Body of pancreas (tissue), 4 donors: ENCODE data around the gene P3H3. TPM values are rescaled to one million over a fixed set of nuclear protein-coding genes. Genes with fewer than 3 reads are reported as not detected.

ENCODE experiments used
- ATAC-seq: fragments of 150-250 bp; one replicate; pipeline ENCODE4 v1.9.1; 2016
- DNase-seq, 4 donors: peaks; one replicate each; pipeline ENCODE4 v3.0.0-alpha.2; 2019
- H3K27ac ChIP-seq, 4 donors: fragments of 200-600 bp; sonication (generic); 1 replicate in 3 of 4; 2 replicates in 1 of 4; pipeline versions ENCODE4 v1.5.1 to v1.6.1; 2016 to 2019; ENCODE audit warnings: mild to moderate bottlenecking in 1 of 4, mixed read lengths in 1 of 4, moderate library complexity in 1 of 4
- H3K27me3 ChIP-seq, 2 donors: fragments of 200-600 bp; sonication (generic); one replicate each; pipeline ENCODE4 v1.6.0; 2016; ENCODE audit warnings: mild to moderate bottlenecking in 1 of 2
- H3K36me3 ChIP-seq, 2 donors: fragments of 200-600 bp; sonication (generic); replicated peaks in 1 of 2; 2 replicates each; pipeline ENCODE4 v1.5.1; 2016; ENCODE audit warnings: low read depth in 2 of 2; ENCODE audit not compliant: insufficient read depth in 1 of 2
- H3K4me1 ChIP-seq: fragments of 200-600 bp; sonication (generic); one replicate; pipeline ENCODE4 v1.6.0; 2016
- H3K4me3 ChIP-seq, 2 donors: fragments of 200-600 bp; sonication (generic); 1 replicate in 1 of 2; 2 replicates in 1 of 2; pipeline ENCODE4 v1.5.1; 2016 to 2019
- H3K9me3 ChIP-seq, 3 donors: fragments of 200-600 bp; sonication (generic); 1 replicate in 2 of 3; 2 replicates in 1 of 3; pipeline ENCODE4 v1.5.1; 2016
- CTCF ChIP-seq, 7 experiments: fragments of 450-650 bp in 4 of 7; fragments of 200-600 bp in 3 of 7; sonication (generic) in 3 of 7; IDR thresholded peaks; one replicate each; pipeline ENCODE4 v1.5.1; 2016 to 2019; ENCODE audit warnings: antibody characterized with exemption in 7 of 7
- POLR2A ChIP-seq, 3 donors: fragments of 450-650 bp; IDR thresholded peaks; one replicate each; pipeline ENCODE4 v1.6.1; 2016; ENCODE audit warnings: antibody characterized with exemption in 3 of 3, mild to moderate bottlenecking in 2 of 3
- WGBS, 2 donors: methylation state at CpG; one replicate each; pipeline ENCODE4 v1.1.5; 2017; 5-methylcytosine and 5-hydroxymethylcytosine counted together
- intact Hi-C: fragments of 100-400 bp; cut with DNase I; formaldehyde crosslinking; loops from one replicate; pipeline ENCODE4 v1.15.1; 2023
- total RNA-seq, 2 donors: library from RNA; depleted of rRNA; stranded (reverse); fragments of >200 nt; gene quantifications; one replicate each; pipeline ENCODE4 v1.1.0, GENCODE V29; 2016

The P3H3 gene
- total RNA-seq, 2 donors from 2014 or later = 17.6 to 43.2 TPM

GRCh38 chr12:6834873-6835272 is 6.7 kb downstream of the P3H3 start:
- intact Hi-C loops = loop anchor here (5.0 kb wide), 1 partner anchor 88 kb away; no protein-coding TSS in a partner anchor
- no peak for DNase-seq
- Histone ChIP-seq H3K36me3 (no peaks in the 10 kb centered on the region), H3K27me3 (no peaks in the 10 kb centered on the region), H3K9me3 (no peaks in the 10 kb centered on the region), H3K27ac (no peak overlapping the region), H3K4me3 (no peak overlapping the region), H3K4me1 (peaks cover 5% of the 10 kb centered on the region)
- ATAC-seq = no peak
- TF ChIP-seq POLR2A (IDR thresholded peaks at IDR 0.05) (no peak), CTCF (IDR thresholded peaks at IDR 0.05) (no peak)
- WGBS, 2 donors = 52 to 77% methylated on average over 3 to 5 of the region's 5 CpGs

- Histone ChIP-seq H3K27ac (no peak overlapping the region), H3K36me3 (no peaks in the 10 kb centered on the region), H3K27me3 (no peaks in the 10 kb centered on the region), H3K4me3 (no peak overlapping the region), H3K9me3 (no peaks in the 10 kb centered on the region), H3K4me1 (no peaks in the 10 kb centered on the region)
- DNase-seq (no peak), ATAC-seq (no peak)
- TF ChIP-seq CTCF (IDR thresholded peaks at IDR 0.05) (no peak), POLR2A (IDR thresholded peaks at IDR 0.05) (no peak)
- WGBS, 2 donors = 83 to 91% methylated on average over 2 to 16 of the region's 16 CpGs
- intact Hi-C loops = loop anchor here (5.0 kb wide), 1 partner anchor 90 kb away; no protein-coding TSS in a partner anchor
Observed at GRCh38 chr12:6836851-6837250, 8.6 kb downstream of the P3H3 start.

- no peaks in the 10 kb centered on the region for H3K9me3 ChIP-seq
- ATAC-seq = no peak
- DNase-seq = no peak
- H3K27ac ChIP-seq = no peak overlapping the region
- 88 to 90% methylated on average over 22 to 25 of the region's 26 CpGs for WGBS, 2 donors
- no peaks in the 10 kb centered on the region for H3K27me3 ChIP-seq
- TF ChIP-seq CTCF (IDR thresholded peaks at IDR 0.05) = no peak
- TF ChIP-seq POLR2A (IDR thresholded peaks at IDR 0.05) = no peak
- H3K4me1 ChIP-seq = no peaks in the 10 kb centered on the region
- intact Hi-C loops = loop anchor here (5.0 kb wide), 1 partner anchor 90 kb away; no protein-coding TSS in a partner anchor
- no peak overlapping the region for H3K4me3 ChIP-seq
- H3K36me3 ChIP-seq = no peaks in the 10 kb centered on the region
Observed at GRCh38 chr12:6837370-6838060, 9.3 kb downstream of the P3H3 start.

- 88 to 90% methylated on average over 16 of the region's 16 CpGs for WGBS, 2 donors
- Histone ChIP-seq H3K9me3 (no peaks in the 10 kb centered on the region), H3K27me3 (no peaks in the 10 kb centered on the region), H3K36me3 (no peaks in the 10 kb centered on the region), H3K27ac (no peak overlapping the region), H3K4me3 (no peak overlapping the region), H3K4me1 (no peaks in the 10 kb centered on the region)
- ATAC-seq (no peak), DNase-seq (no peak)
- TF ChIP-seq CTCF (IDR thresholded peaks at IDR 0.05) (no peak), POLR2A (IDR thresholded peaks at IDR 0.05) (no peak)
- intact Hi-C loops = loop anchor here (5.0 kb wide), 1 partner anchor 92 kb away; no protein-coding TSS in a partner anchor
Observed at GRCh38 chr12:6838854-6839253, 10.6 kb downstream of the P3H3 start.
